Measurements from ENCODE around the gene PCBP3.

PCBP3 gene

DNA sequence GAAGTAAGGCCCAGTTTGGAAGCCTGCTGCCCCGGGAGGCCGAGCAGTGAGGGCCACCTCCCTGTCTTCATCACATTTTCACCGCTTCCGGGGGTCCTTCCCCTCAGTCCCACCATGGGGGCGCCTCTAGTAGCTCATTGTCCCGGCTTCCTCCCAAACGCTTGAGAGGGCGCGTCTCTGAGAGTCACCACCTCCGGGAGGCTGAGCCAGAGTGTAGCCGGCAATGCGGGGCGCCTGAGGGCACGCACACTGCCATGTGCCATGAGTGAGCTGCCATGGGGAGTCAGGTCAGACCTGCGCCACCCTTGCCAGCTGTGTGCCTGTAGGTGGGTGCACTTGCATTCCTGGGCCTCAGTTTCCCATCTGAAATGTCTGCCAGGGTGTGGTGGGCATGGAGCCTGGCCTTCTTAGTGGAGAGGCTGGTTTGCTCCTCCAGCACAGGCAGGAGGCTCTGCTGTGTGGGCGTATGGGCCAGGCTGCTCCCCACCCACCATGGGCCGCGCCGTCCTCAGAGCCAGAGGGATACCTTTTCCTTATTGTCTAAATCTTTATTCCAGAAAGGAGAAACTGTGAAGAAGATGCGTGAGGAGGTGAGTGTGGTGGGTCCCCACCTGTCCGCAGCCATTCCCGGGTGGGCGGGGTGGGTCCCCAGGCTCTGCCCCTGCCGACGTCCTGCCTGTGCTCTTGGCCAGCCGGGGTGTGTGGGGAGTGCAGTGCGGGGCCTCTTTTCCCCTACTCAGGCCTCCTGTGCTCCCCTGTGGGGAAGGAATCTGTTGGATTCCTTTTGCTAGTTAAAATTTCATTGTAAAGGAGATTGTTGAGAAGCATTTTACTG is 256.7 kb downstream of the PCBP3 start:
- TF ChIP-seq, protein P1, sequence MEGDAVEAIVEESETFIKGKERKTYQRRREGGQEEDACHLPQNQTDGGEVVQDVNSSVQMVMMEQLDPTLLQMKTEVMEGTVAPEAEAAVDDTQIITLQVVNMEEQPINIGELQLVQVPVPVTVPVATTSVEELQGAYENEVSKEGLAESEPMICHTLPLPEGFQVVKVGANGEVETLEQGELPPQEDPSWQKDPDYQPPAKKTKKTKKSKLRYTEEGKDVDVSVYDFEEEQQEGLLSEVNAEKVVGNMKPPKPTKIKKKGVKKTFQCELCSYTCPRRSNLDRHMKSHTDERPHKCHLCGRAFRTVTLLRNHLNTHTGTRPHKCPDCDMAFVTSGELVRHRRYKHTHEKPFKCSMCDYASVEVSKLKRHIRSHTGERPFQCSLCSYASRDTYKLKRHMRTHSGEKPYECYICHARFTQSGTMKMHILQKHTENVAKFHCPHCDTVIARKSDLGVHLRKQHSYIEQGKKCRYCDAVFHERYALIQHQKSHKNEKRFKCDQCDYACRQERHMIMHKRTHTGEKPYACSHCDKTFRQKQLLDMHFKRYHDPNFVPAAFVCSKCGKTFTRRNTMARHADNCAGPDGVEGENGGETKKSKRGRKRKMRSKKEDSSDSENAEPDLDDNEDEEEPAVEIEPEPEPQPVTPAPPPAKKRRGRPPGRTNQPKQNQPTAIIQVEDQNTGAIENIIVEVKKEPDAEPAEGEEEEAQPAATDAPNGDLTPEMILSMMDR (conservative IDR thresholded peaks at IDR 0.05) = no peak
- H3K27ac ChIP-seq = no peak overlapping the region

DNA sequence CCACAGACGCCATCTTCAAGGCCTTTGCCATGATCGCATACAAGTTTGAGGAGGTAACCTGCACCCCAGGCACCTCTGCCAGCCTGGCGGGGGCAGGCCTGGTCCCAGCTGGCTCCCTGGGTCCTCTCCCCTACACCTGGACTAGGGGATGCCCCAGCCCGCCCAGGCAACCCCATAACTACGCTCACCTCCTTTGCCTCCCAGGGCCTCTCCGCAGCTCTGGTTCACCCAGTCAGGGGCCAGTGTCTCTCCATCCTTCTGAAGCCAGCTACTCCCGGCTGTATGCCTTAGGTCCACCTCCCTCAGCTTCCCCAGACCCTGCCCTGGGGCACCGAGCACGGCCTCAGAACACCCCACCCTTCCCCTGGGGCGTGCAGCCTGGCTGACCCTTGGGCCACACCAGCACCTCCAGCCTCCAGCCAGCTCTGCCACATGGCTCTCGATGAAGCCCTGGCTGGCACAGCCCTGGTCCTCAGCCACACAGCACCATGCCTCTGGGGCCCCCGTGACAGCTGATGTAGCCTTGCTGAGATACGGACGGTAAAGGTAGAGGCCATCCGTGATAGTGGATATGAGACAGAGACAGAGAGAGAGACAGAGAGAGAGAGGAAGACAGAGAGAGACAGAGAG is 257.7 kb downstream of the PCBP3 start:
- TF ChIP-seq, protein P1 (conservative IDR thresholded peaks at IDR 0.05) = no peak
- H3K27ac ChIP-seq = no peak overlapping the region

GRCh38 chr21:45902292-45902995 is 258.9 kb downstream of the PCBP3 start:
- TF ChIP-seq, protein P1 (conservative IDR thresholded peaks at IDR 0.05) = no peak

GRCh38 chr21:45905196-45905595 is 261.7 kb downstream of the PCBP3 start:
- no peak overlapping the region for H3K27ac ChIP-seq
- TF ChIP-seq, protein P1 (conservative IDR thresholded peaks at IDR 0.05) = no peak

More at GRCh38 chr21:45902292-45902995, 258.9 kb downstream of the PCBP3 start:
- H3K27ac ChIP-seq = no peak overlapping the region

GRCh38 chr21:45906196-45906805 is 262.8 kb downstream of the PCBP3 start:
- TF ChIP-seq, protein P1 (conservative IDR thresholded peaks at IDR 0.05) = no peak
- H3K27ac ChIP-seq = no peak overlapping the region

DNA sequence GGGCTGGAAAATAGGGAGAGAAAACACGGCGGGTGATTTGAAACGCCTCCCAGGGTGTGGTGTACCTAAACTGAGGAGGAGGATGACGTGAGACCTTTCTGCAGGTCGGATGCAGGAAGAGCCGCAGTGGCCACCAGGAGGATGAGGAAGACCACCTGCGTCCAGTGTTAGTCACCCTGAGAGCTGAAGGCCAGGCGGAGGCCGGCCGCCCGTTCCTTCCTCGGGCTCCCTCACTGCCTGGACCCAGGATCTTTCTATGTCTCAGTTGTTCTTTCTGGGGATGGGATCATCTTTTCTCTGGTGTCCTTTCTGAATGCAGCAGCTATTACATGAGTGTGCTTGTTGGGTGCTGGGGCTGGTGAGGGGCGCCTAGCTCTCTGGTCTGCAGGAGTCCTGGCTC is 263.3 kb downstream of the PCBP3 start:
- no peak overlapping the region for H3K27ac ChIP-seq
- TF ChIP-seq, protein P1 (conservative IDR thresholded peaks at IDR 0.05) = no peak
